ENCODE results near the gene ZNF142. TPM values are rescaled to one million over a fixed set of nuclear protein-coding genes. Genes with fewer than 3 reads are reported as not detected.
A peak's percentile ranks its signal among the peaks of the same experiment; 100 is the strongest.

Gene ZNF142
- total and polyA plus RNA-seq, 4 donors: 7.2 to 29.4 (median 12.4) TPM

DNA sequence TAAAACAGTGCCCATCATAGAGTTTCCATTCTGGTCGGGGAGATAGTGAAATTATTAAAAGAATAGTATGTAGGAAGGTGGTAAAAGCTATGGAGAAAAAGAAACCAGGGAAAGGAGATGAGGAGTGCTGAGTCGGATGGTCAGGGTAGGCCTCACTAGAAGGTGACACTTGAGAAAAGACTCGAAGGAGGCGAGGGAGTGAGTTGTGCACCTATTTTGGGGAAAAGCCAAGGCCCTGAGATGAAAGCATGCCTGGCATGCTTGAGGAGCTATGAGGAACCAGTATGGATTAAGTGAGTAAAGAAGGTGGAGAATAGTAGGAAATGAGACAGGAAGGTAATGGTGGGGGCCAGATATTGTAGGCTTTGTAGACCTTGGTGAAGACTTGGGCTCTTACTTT lies 43.9 kb upstream of the ZNF142 start:
- H3K27ac ChIP-seq (ENCODE audit: low read depth in 1 of 2, low read length in 1 of 2): no peak overlapping the region
- DNase-seq (no peak), ATAC-seq (ENCODE audit: insufficient read depth, low FRiP score) (no peak)
- H3K4me1 ChIP-seq (ENCODE audit: control insufficient read depth in 5 of 5, insufficient read depth in 5 of 5, low read length in 5 of 5): no peaks in the 10 kb centered on the region
- whole genome bisulfite sequencing, 2 donors: 65 to 89% methylated on average over 4 of the region's 4 CpGs
- H3K36me3 ChIP-seq (ENCODE audit: control insufficient read depth in 4 of 4, insufficient read depth in 4 of 4, low read length in 4 of 4): peaks cover 3 to 20% (median 11%) of the 10 kb centered on the region in 4 donors
- H3K9ac ChIP-seq (ENCODE audit: insufficient read depth in 1 of 2, low read length in 2 of 2): no peak overlapping the region
- TF ChIP-seq, protein P1, sequence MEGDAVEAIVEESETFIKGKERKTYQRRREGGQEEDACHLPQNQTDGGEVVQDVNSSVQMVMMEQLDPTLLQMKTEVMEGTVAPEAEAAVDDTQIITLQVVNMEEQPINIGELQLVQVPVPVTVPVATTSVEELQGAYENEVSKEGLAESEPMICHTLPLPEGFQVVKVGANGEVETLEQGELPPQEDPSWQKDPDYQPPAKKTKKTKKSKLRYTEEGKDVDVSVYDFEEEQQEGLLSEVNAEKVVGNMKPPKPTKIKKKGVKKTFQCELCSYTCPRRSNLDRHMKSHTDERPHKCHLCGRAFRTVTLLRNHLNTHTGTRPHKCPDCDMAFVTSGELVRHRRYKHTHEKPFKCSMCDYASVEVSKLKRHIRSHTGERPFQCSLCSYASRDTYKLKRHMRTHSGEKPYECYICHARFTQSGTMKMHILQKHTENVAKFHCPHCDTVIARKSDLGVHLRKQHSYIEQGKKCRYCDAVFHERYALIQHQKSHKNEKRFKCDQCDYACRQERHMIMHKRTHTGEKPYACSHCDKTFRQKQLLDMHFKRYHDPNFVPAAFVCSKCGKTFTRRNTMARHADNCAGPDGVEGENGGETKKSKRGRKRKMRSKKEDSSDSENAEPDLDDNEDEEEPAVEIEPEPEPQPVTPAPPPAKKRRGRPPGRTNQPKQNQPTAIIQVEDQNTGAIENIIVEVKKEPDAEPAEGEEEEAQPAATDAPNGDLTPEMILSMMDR (IDR thresholded peaks at IDR 0.05; ENCODE audit: control extremely low read depth, extremely low read depth): no peak
- no peak overlapping the region for H3K4me3 ChIP-seq
- H3K9me3 ChIP-seq (ENCODE audit: control insufficient read depth in 4 of 4, insufficient read depth in 3 of 4, low read length in 3 of 4): no peaks in the 10 kb centered on the region
- no peaks in the 10 kb centered on the region for H3K27me3 ChIP-seq (ENCODE audit: control insufficient read depth in 3 of 3, insufficient read depth in 3 of 3, low read length in 2 of 3)

DNA sequence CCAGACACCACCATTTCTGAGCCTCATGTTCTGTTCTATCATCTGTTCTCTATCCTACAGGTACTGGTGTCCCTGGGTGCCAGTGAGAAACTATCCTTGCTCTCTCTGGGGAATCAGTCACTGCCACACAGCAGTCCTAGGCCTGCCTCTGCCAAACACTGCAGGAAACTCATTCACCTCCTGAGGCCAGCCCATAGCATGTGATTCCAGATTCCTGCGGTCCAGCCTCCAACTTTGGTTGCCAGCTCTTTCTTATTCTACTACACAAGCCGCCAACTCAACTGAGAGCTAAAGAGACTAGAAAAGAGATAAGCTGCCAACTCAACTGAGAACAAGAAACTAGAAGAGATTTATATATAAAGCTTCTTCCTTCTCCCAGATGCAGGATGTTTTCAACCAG lies 42.4 kb upstream of the ZNF142 start:
- no peak overlapping the region for H3K27ac ChIP-seq (ENCODE audit: low read depth in 1 of 2, low read length in 1 of 2)
- no peak for ATAC-seq (ENCODE audit: insufficient read depth, low FRiP score)
- H3K4me3 ChIP-seq: no peak overlapping the region
- DNase-seq: no peak
- WGBS, 2 donors: 94 to 100% methylated on average over 2 of the region's 2 CpGs
- no peaks in the 10 kb centered on the region for H3K4me1 ChIP-seq (ENCODE audit: control insufficient read depth in 5 of 5, insufficient read depth in 5 of 5, low read length in 5 of 5)
- H3K27me3 ChIP-seq (ENCODE audit: control insufficient read depth in 3 of 3, insufficient read depth in 3 of 3, low read length in 2 of 3): no peaks in the 10 kb centered on the region
- TF ChIP-seq, protein P1 (IDR thresholded peaks at IDR 0.05; ENCODE audit: control extremely low read depth, extremely low read depth): no peak
- no peak overlapping the region for H3K9ac ChIP-seq (ENCODE audit: insufficient read depth in 1 of 2, low read length in 2 of 2)
- H3K9me3 ChIP-seq (ENCODE audit: control insufficient read depth in 4 of 4, insufficient read depth in 3 of 4, low read length in 3 of 4): no peaks in the 10 kb centered on the region
- H3K36me3 ChIP-seq (ENCODE audit: control insufficient read depth in 4 of 4, insufficient read depth in 4 of 4, low read length in 4 of 4): peaks cover 3 to 30% (median 20%) of the 10 kb centered on the region in 4 donors

DNA sequence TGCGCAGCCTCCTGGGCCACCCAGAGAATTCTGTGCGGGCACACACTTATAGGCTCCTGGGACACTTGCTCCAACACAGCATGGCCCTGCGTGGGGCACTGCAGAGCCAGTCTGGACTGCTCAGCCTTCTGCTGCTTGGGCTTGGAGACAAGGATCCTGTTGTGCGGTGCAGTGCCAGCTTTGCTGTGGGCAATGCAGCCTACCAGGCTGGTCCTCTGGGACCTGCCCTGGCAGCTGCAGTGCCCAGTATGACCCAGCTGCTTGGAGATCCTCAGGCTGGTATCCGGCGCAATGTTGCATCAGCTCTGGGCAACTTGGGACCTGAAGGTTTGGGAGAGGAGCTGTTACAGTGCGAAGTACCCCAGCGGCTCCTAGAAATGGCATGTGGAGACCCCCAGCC lies 39.5 kb upstream of the ZNF142 start:
- TF ChIP-seq, protein P1 (IDR thresholded peaks at IDR 0.05; ENCODE audit: control extremely low read depth, extremely low read depth): no peak
- peak; percentile 19 for ATAC-seq (ENCODE audit: insufficient read depth, low FRiP score)
- peaks cover 3 to 43% (median 28%) of the 10 kb centered on the region in 4 donors for H3K36me3 ChIP-seq (ENCODE audit: control insufficient read depth in 4 of 4, insufficient read depth in 4 of 4, low read length in 4 of 4)

More for the DNA sequence above, 39.5 kb upstream of the ZNF142 start:
- H3K4me1 ChIP-seq (ENCODE audit: control insufficient read depth in 5 of 5, insufficient read depth in 5 of 5, low read length in 5 of 5): no peaks in the 10 kb centered on the region
- no peak for DNase-seq
- no peak overlapping the region for H3K9ac ChIP-seq (ENCODE audit: insufficient read depth in 1 of 2, low read length in 2 of 2)
- WGBS, 2 donors: 97% methylated on average over 8 of the region's 8 CpGs
- no peak overlapping the region for H3K27ac ChIP-seq (ENCODE audit: low read depth in 1 of 2, low read length in 1 of 2)
- H3K9me3 ChIP-seq (ENCODE audit: control insufficient read depth in 4 of 4, insufficient read depth in 3 of 4, low read length in 3 of 4): no peaks in the 10 kb centered on the region
- no peak overlapping the region for H3K4me3 ChIP-seq
- no peaks in the 10 kb centered on the region for H3K27me3 ChIP-seq (ENCODE audit: control insufficient read depth in 3 of 3, insufficient read depth in 3 of 3, low read length in 2 of 3)
